Activated T-helper 2 cell treated with anti-CD3 and anti-CD28 coated beads, Interferon-gamma antibody, Interleukin-2, Interleukin-4, amounts not matched to agents 10 μg/mL and 5 μg/mL and 100 μg/mL, durations not matched to agents 14 hours and 24 hours and 36 hours (primary cell): Measurements from ENCODE around the gene HAPLN1. TPM values are rescaled to one million over a fixed set of nuclear protein-coding genes. Genes with fewer than 3 reads are reported as not detected.

Source experiments
- DNase-seq: peaks from one replicate; pipeline ENCODE4 v3.0.0; 2021; ENCODE audit warnings: low spot score
- H3K27ac Mint-ChIP-seq: one replicate; pipeline ENCODE4 v1.8.0; 2021; ENCODE audit warnings: mixed read lengths
- H3K27me3 Mint-ChIP-seq: one replicate; pipeline ENCODE4 v1.8.0; 2021; ENCODE audit warnings: low read depth, mixed read lengths
- H3K36me3 Mint-ChIP-seq: one replicate; pipeline ENCODE4 v1.8.0; 2021; ENCODE audit warnings: low read depth, mixed read lengths
- H3K4me1 Mint-ChIP-seq: one replicate; pipeline ENCODE4 v1.8.0; 2021; ENCODE audit warnings: low read depth, mixed read lengths
- H3K4me3 Mint-ChIP-seq: one replicate; pipeline ENCODE4 v1.8.0; 2021; ENCODE audit warnings: low read depth, mild to moderate bottlenecking, moderate library complexity, mixed read lengths
- H3K9me3 Mint-ChIP-seq: one replicate; pipeline ENCODE4 v1.8.0; 2021; ENCODE audit warnings: mixed read lengths
- intact Hi-C: fragments of 100-400 bp; cut with micrococcal nuclease; formaldehyde crosslinking; loops from one replicate; pipeline ENCODE4 v1.15.1; 2023
- total RNA-seq: library from RNA; stranded (reverse); gene quantifications from 2 replicates; pipeline ENCODE4 v1.2.3, GENCODE V29; 2022

The HAPLN1 gene
- total RNA-seq, 1 donor from 2014 or later, result not detected

DNA sequence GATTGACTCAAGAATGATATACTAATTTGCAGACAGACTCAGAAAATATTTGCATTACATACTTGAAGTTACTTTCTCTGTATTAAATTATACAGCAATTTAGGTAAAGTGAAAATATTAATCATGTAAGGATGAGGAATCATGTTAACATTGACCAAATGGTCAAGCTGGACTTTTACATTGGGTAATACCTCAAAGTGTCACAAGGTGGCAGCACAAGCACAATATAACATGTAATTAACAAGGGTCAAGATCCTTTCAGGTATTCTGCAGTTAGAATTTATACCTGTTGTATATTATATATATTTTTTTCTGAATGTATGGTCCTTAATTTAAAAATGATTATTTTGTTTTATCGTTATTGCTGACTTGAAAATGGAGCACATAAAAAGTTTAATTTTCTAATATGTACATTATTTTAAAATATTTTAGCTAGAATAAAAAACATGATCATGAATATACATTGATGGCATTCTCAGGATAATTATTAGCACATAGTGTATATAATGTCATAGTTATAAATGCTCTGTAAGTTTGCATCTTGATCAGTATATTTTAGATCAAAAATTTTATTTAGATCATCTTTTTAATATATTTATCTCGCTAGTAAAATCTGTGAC, 8.6 kb downstream of the HAPLN1 start:
- no peak overlapping the region for H3K4me3 Mint-ChIP-seq
- intact Hi-C loops, result loop anchor here (10.0 kb wide), 2 partner anchors 213 to 237 kb away; partner anchors contain the start of gene VCAN
- DNase-seq, result no peak
- no peaks in the 10 kb centered on the region for H3K4me1 Mint-ChIP-seq
- no peaks in the 10 kb centered on the region for H3K9me3 Mint-ChIP-seq
- H3K36me3 Mint-ChIP-seq, result no peaks in the 10 kb centered on the region
- peaks cover 3% of the 10 kb centered on the region for H3K27me3 Mint-ChIP-seq
- H3K27ac Mint-ChIP-seq, result no peak overlapping the region

DNA sequence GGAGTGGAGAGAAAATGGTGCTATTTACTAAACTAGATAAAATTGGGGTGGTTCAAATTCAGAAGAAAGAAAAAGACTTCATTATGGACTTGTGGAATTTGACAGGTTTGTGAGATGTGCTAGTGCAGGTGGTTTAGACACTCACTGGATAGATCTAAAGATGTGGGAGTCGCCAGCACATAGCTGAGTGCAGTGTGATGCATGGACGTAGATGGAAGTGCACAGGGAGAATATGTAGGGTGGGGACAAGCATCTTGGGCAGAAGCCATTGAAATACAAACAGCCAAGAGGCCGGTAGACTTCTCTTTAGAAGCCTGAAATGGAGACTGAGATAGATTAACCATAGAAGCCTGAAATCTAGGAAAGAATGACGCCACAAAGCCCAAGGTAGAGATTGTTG, 10.7 kb downstream of the HAPLN1 start:
- no peak overlapping the region for H3K4me3 Mint-ChIP-seq
- intact Hi-C loops, result loop anchor here (10.0 kb wide), 2 partner anchors 215 to 235 kb away; partner anchors contain the start of gene VCAN
- peaks cover 3% of the 10 kb centered on the region for H3K27me3 Mint-ChIP-seq
- H3K27ac Mint-ChIP-seq, result no peak overlapping the region
- DNase-seq, result no peak
- no peaks in the 10 kb centered on the region for H3K4me1 Mint-ChIP-seq
- no peaks in the 10 kb centered on the region for H3K9me3 Mint-ChIP-seq
- H3K36me3 Mint-ChIP-seq, result no peaks in the 10 kb centered on the region

DNA sequence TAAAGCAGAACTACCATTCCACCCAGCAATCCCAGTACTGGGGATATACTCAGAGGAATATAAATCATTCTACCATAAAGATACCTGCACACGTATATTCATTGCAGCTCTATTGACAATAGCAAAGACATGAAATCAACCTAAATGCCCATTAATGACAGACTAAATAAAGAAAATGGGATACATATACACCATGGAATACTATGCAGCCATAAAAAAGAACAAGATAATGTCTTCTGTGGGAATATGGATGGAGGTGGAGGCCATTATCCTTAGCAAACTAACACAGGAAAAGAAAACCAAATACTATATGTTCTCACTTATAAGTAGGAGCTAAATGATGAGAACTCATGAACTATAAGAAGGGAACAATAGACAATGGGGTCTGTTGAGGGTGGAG, 12.5 kb downstream of the HAPLN1 start:
- Mint-ChIP-seq H3K27ac (no peak overlapping the region), H3K4me1 (no peaks in the 10 kb centered on the region), H3K4me3 (no peak overlapping the region), H3K9me3 (no peaks in the 10 kb centered on the region), H3K27me3 (no peaks in the 10 kb centered on the region), H3K36me3 (no peaks in the 10 kb centered on the region)
- intact Hi-C loops, result no loop called here
- DNase-seq, result no peak

DNA sequence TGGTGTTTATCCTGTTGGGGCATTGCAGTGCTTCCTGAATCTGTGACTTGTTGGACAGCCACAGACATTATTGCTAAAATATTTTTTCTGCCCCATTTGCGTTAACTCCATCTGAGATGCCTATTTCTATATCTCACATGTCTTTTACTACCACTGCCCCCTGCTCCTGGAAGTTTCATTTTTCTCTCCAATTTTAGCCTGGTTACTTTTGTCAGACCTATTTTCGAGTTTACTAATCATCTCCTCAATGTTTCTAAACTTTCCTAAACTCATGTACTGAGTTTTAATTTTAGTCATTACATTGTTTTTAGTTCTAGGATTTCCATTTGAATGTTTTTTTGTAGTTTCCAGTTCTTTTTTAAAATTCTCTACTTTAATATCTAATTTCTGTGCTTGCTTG, 17.6 kb downstream of the HAPLN1 start:
- H3K4me1 Mint-ChIP-seq, result no peaks in the 10 kb centered on the region
- no peaks in the 10 kb centered on the region for H3K9me3 Mint-ChIP-seq
- H3K36me3 Mint-ChIP-seq, result no peaks in the 10 kb centered on the region
- DNase-seq, result no peak
- intact Hi-C loops, result no loop called here
- H3K27me3 Mint-ChIP-seq, result no peaks in the 10 kb centered on the region
- H3K27ac Mint-ChIP-seq, result no peak overlapping the region
- no peak overlapping the region for H3K4me3 Mint-ChIP-seq

DNA sequence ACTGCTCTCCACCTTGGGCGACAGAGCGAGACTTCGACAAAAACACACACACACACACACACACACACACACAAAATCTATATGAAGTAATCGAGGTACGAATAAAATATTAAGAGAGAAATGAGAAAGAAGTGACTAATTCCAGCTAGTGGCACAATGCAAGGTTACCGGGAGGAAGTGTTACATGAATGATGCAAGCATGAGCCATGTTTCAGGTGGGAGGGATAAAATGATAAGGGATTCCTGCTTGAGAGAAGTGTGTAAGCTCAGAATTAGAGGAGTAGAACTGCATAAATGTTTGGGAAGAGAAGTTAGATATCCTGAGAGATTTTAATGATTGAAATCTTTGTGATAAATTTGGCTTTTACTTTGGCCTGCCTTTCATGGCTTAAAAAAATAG, 18.8 kb downstream of the HAPLN1 start:
- H3K27ac Mint-ChIP-seq, result no peak overlapping the region
- no peak for DNase-seq
- intact Hi-C loops, result no loop called here
- H3K9me3 Mint-ChIP-seq, result no peaks in the 10 kb centered on the region
- H3K4me1 Mint-ChIP-seq, result no peaks in the 10 kb centered on the region
- no peaks in the 10 kb centered on the region for H3K27me3 Mint-ChIP-seq
- no peak overlapping the region for H3K4me3 Mint-ChIP-seq
- no peaks in the 10 kb centered on the region for H3K36me3 Mint-ChIP-seq

DNA sequence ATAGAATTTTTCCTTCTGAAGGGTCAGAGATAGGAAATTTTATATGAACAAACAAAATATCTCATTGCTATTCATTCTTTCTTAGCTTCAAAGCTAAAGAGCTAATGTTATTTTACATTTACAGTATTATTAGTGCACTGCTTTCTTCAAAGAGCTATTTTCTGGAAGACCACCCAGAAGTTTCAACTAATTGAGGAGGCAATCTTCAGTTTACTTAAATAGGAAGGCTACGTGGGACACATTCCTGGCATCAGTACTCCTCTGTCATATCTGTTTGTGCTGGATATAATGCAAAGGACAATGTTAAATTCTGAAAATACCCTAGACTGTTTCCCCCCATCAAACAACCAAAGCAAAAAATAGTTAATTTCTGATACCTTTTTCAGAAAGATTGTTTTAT, 30.8 kb downstream of the HAPLN1 start:
- DNase-seq, result no peak
- no peaks in the 10 kb centered on the region for H3K36me3 Mint-ChIP-seq
- no peaks in the 10 kb centered on the region for H3K27me3 Mint-ChIP-seq
- intact Hi-C loops, result no loop called here
- no peak overlapping the region for H3K4me3 Mint-ChIP-seq
- no peaks in the 10 kb centered on the region for H3K4me1 Mint-ChIP-seq
- H3K27ac Mint-ChIP-seq, result no peak overlapping the region
- no peaks in the 10 kb centered on the region for H3K9me3 Mint-ChIP-seq

DNA sequence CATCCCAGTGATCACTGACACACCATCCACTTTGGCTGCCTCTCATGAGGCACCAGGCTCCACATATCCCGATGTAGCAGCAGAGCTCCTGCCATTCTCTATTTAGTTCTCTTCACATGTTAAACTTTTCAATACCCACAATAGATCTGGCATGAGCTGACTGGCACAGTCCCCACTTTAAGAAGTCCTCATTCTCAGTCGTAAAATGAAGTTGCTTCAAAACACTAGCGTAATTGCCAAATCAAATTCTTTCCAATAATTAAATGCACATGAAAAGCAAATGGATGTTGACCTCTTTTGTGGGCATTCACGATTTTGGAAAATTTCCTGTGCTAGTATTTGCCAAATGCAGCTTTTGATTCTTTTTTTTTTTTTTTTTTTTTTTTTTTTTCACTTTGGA, 32.4 kb downstream of the HAPLN1 start:
- H3K9me3 Mint-ChIP-seq, result no peaks in the 10 kb centered on the region

DNA sequence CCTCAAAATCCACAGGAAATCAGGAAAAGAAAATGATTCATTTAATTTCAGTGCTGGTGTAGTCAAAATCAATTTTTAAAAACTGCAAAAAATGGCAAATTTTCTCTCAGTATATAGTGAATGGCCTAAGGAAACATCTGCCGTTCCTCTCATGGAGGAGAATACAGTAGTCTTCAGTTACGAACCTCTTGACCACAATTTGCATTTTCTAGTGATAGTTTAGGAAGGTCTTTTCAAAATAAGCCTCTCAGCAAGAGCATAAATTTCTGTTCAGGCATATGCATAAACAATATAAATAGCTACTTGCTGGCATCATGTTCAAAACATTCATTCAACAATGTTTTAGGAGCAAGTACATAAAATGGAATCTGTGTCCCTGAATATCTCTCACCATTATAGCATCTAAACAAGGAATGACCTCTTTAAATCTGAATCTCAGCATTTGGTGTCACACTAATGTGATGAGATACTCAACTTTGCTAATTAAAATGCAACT, 33.5 kb downstream of the HAPLN1 start:
- Mint-ChIP-seq H3K27ac (no peak overlapping the region), H3K36me3 (no peaks in the 10 kb centered on the region), H3K27me3 (no peaks in the 10 kb centered on the region), H3K9me3 (no peaks in the 10 kb centered on the region), H3K4me3 (no peak overlapping the region), H3K4me1 (no peaks in the 10 kb centered on the region)
- intact Hi-C loops, result no loop called here
- no peak for DNase-seq

More for the DNA sequence above, 32.4 kb downstream of the HAPLN1 start:
- no peak overlapping the region for H3K4me3 Mint-ChIP-seq
- H3K27ac Mint-ChIP-seq, result no peak overlapping the region
- DNase-seq, result no peak
- H3K4me1 Mint-ChIP-seq, result no peaks in the 10 kb centered on the region
- H3K27me3 Mint-ChIP-seq, result no peaks in the 10 kb centered on the region
- H3K36me3 Mint-ChIP-seq, result no peaks in the 10 kb centered on the region
- intact Hi-C loops, result no loop called here

DNA sequence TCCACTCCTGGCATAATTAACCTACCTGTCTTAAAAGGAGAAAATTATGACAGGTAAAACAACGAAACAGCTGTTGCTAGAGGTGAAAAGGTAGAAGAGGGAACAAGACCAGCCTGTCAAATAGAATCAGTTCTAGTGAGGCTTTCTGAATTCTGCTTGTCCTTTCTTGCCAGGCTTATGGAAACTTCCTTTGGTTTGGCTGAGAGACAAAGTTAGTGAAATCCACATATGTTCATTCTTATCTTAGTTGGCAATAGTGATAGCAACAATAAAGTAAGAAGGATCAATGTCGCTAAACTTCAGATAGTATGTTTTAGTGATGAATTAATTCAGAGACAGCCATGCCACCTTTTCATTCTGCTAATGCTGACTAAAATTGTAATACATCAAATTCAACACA, 34.4 kb downstream of the HAPLN1 start:
- H3K4me1 Mint-ChIP-seq, result no peaks in the 10 kb centered on the region
- no peak overlapping the region for H3K4me3 Mint-ChIP-seq
- intact Hi-C loops, result no loop called here
- no peak for DNase-seq
- no peaks in the 10 kb centered on the region for H3K36me3 Mint-ChIP-seq
- H3K9me3 Mint-ChIP-seq, result no peaks in the 10 kb centered on the region
- no peak overlapping the region for H3K27ac Mint-ChIP-seq
- H3K27me3 Mint-ChIP-seq, result no peaks in the 10 kb centered on the region

DNA sequence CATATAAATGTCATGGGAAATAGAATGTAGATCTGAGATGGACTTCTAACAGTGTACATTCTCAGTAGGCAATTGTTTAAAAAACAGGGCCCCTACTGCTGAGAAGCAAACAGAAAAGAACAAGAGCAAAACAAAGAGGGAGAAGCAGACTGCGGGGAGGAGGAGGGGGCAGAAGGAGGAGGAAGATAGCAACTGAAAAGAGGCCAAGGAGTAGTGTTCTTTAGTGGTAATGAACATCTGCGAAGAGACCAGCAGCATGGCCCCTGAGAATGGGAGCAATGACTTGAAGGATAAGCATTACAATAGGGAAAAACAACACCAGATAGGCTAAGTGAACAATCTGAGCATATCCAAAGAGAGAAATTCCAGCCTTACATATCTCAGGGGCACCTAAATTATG, 36.8 kb downstream of the HAPLN1 start:
- Mint-ChIP-seq H3K27ac (no peak overlapping the region), H3K27me3 (no peaks in the 10 kb centered on the region), H3K9me3 (no peaks in the 10 kb centered on the region), H3K4me1 (no peaks in the 10 kb centered on the region), H3K4me3 (no peak overlapping the region), H3K36me3 (no peaks in the 10 kb centered on the region)
- intact Hi-C loops, result no loop called here
- DNase-seq, result no peak

DNA sequence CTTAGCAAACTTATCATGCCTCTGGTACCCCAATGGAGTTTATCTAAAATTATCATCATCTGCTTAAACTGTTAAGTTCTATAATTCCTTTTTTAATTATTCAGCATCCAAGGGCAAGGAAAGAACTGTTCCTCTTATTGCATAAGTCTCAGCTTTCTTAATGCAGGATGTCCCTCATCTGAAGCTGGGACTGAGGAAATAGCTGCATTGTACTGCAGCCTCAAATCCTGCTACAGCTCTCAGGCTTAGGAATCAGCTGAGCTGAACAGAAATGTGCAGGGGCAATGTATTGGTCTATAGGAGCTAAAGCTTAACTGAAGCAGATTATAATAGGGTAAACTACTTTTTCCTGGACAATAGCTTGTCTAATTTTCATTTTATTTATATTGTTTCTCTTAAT, 48.0 kb downstream of the HAPLN1 start:
- DNase-seq, result no peak
- intact Hi-C loops, result no loop called here
- Mint-ChIP-seq H3K4me3 (no peak overlapping the region), H3K27me3 (no peaks in the 10 kb centered on the region), H3K4me1 (no peaks in the 10 kb centered on the region), H3K9me3 (no peaks in the 10 kb centered on the region), H3K36me3 (no peaks in the 10 kb centered on the region), H3K27ac (no peak overlapping the region)

DNA sequence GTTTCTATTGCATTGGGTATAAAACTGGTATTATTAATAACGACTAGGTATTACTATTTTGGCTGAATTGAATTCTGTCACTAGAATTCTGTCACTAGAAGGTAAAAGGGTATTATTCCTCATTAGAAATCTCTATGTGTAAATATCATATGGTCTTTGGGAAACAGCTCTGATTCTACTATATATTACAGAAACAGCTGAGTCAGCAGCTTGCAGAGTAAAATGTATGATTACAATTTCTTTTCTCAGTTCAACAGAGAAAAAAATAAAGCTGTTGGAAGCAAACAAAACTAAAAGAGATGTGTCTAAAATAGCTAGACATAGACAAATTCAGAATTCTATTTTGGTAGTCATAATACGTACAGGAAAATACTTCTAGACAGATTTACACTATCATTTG, 48.5 kb downstream of the HAPLN1 start:
- H3K4me1 Mint-ChIP-seq, result no peaks in the 10 kb centered on the region
- H3K27ac Mint-ChIP-seq, result no peak overlapping the region
- no peaks in the 10 kb centered on the region for H3K27me3 Mint-ChIP-seq
- no peaks in the 10 kb centered on the region for H3K36me3 Mint-ChIP-seq
- DNase-seq, result no peak
- intact Hi-C loops, result no loop called here
- no peak overlapping the region for H3K4me3 Mint-ChIP-seq
- no peaks in the 10 kb centered on the region for H3K9me3 Mint-ChIP-seq

DNA sequence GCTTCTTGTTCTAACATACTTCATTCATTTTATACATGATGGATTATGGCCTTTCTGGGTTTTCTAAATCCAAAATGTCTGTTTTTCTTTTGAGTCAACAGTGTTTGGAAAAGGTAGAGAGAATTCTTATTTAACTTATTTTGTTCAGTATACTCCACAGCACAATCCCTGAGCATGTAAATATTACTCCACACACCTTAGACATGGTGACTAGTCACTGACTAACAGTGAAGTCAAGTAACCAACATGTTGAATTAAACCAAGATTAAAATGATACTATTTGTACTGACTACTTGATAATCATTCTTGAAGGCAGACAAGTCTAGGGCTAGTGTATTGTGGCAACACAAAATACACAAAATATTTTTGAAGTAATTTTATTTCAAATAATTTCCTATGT, 55.0 kb downstream of the HAPLN1 start:
- Mint-ChIP-seq H3K4me3 (no peak overlapping the region), H3K27me3 (no peaks in the 10 kb centered on the region), H3K27ac (no peak overlapping the region), H3K9me3 (no peaks in the 10 kb centered on the region), H3K4me1 (no peaks in the 10 kb centered on the region), H3K36me3 (no peaks in the 10 kb centered on the region)
- intact Hi-C loops, result no loop called here
- DNase-seq, result no peak

DNA sequence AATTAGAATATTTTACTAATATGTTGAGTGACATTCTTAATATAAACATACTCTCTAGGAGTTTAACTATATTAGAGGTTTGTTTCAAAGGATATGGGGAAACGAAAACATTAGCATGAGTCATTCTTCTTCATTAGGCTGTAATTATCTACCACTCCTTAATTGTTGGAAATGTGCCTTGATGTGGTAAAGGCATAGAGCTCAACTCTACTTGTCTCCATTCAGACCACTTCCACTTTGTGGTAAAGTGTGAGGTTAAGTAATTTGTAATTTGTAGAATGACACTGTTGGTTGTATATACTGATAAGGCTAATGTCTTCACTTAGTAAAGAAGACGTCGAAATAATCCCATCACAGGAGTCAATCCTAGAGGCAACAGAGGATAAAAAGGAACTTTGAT, 58.1 kb downstream of the HAPLN1 start:
- DNase-seq, result no peak
- Mint-ChIP-seq H3K4me1 (no peaks in the 10 kb centered on the region), H3K4me3 (no peak overlapping the region), H3K36me3 (no peaks in the 10 kb centered on the region), H3K9me3 (no peaks in the 10 kb centered on the region), H3K27ac (no peak overlapping the region), H3K27me3 (no peaks in the 10 kb centered on the region)
- intact Hi-C loops, result no loop called here
